NCI-H345 treated with DMSO at 0.1 percent for 48 hours (cell line): Measurements from ENCODE around the gene JARID2.
"Not testable (repeated sequence)": the region's sequence is repeated elsewhere in the genome, so short reads cannot be mapped to it uniquely, and the experiment has no call there.

Experiments
- DNase-seq: peaks from one replicate; lab custom pipeline; 2025; ENCODE audit not compliant: unreplicated experiment; lab: John Stamatoyannopoulos, UW

JARID2 gene

GRCh38 chr6:15533379-15534026 lies 287.6 kb downstream of the JARID2 start:
- DNase-seq = no peak

DNA sequence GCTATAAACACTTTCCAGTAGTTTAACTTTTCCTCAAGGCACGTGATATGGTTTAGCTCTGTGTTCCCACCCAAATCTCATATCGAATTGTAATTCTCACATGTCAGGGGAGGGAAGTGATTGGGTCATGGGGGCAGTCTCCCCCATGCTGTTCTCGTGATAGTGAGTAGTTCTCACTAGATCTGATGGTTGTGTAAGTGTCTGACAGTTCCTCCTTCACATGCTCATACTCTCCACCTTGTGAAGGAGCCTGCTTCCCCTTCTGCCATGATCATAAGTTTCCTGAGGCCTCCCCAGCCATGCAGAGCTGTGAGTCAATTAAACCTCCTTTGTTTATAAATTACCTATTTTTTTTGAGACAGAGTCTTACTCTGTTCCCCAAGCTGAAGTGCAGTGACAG lies 289.1 kb downstream of the JARID2 start:
- DNase-seq = no peak

GRCh38 chr6:15535495-15536197 lies 289.8 kb downstream of the JARID2 start:
- no peak for DNase-seq

- no peak for DNase-seq
Observed at GRCh38 chr6:15536198-15536955, 290.5 kb downstream of the JARID2 start.

DNA sequence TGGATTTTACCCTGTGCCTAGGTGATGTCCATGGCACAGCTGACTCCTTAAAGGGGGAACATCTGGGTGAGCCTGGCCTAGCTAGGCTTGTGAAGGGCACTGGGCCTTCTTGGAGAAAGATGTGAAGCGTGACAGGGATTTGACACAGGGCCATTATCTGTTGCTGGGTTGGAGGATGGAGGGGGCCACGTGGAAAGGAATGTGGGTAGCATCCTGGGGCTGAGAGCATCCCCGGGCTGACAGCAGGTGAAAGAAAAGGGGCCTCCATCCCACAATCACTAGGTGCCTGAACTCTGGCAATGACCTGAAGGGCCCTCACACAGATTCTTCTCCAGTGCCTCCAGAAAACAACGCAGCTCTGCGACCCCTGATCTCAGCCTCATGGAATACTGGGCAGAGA lies 292.2 kb downstream of the JARID2 start:
- DNase-seq = no peak

GRCh38 chr6:15538766-15539495 lies 293.1 kb downstream of the JARID2 start:
- no peak for DNase-seq

DNA sequence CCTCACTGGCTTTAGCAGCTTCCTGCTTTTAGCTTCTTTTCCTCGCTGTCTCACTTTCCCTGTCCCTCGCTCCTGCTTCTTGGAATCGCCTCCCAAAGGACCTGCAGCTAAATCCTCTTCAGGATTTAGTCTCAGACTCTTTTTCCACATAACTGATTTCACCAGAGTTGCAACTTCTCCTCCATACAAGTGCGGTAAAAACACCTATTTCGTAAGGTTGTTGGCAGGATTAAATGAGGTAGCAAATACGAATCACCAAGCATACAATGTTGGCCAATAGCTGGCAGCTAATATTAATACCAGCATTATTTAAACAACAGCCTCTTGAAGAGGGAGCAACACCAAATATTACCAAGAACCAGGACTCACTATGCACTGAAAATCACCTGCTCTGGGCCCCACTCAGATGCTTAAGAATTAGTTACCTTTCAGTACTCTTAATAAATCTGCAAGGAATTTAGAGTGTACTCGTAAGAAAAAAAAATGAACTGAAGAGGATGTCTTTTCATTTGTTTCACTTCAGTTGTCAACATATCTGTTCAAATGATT lies 293.9 kb downstream of the JARID2 start:
- DNase-seq = no peak

DNA sequence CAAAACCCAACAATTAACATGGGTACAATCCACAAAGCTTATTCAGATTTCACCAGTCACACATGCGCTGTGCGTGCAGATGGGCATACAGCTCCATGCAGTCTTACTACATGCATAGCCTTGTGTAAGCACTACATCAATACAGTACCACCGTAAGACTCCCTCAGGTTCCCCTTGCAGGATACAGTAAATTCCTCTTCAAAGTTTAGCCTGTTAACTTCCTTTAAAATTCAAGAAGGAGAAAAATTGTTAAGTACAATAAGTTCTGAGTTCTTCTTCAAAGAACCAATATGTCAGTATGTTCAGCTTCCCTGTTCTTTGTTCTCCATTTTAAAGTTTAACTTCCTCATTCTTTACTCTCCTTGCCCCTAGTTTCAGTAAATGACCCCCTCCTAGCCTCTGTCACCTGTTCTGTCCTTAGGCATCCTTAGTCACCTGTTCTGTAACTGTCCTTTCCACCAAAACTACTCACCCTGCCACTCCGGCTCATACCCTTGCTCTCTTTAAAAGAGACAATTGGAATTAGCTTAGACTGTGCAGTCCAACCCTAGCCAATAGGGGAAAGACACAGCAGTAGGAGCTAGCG lies 297.6 kb downstream of the JARID2 start:
- DNase-seq = not testable (repeated sequence)

DNA sequence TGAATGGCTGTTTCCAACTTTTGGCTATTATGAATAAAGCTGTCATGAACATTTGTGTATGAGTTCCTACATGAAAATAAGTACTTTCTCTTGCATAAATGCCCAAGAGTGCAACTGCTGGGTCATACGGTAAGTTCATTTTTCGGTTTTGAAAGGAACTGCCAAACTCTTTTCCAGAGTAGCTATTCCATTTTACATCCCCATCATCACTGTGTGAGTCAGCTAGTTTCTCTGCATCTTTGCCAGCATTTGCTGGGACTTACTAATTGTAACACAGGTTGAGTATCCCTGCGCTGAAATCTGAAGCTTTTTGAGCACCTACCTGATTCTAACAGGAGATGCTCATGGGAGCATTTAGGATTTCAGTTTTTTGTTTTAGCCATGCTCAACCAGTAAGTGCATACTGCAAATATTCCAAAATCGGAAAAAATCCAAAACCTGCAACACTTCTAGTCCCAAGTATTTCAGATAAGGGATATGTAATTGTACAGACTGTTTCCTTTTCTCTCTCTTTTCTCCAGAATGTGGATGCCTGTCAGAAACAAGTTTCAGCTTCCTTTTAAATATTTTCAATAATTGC lies 298.5 kb downstream of the JARID2 start:
- no peak for DNase-seq

DNA sequence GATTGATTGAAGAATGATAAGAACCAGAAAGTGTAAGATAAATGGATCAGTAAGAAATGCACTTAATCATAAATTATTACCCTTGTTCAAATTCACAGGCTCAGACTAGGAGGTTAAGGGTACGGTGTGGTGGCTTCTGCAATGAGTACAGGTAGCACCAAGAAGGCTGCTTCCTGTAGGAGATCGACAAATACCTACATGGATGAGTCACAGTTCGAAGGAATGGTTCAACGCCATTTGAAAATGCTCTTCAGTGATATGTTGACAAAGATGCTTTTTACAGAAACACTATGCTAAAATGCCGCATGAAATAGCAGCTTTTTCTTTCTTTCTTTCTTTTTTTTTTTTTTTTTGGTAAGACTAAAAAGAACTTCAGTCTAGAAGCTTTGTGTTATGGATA lies 300.7 kb downstream of the JARID2 start:
- DNase-seq = no peak

- DNase-seq = no peak
Observed at GRCh38 chr6:15547400-15547799, 301.5 kb downstream of the JARID2 start.

DNA sequence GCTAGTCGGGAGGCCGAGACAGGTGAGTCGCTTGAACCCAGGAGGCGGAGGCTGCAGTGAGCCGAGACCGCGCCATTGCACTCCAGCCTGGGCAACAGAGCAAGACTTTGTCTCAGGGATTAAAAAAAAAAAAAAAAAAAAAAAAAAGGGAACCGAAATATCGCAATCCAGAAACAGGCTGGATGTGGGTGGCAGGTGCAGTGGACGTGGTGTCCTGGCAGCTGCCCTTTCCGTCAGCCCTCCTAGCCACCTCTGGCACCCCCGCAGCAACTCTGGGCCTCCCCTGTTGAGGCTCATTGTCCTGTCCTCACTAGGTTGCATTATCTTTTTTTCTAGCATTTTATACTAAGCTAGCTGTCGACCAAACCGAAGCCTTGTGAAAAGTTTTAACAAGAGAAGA lies 303.5 kb downstream of the JARID2 start:
- no peak for DNase-seq

GRCh38 chr6:15550546-15551123 lies 304.8 kb downstream of the JARID2 start:
- DNase-seq = no peak

DNA sequence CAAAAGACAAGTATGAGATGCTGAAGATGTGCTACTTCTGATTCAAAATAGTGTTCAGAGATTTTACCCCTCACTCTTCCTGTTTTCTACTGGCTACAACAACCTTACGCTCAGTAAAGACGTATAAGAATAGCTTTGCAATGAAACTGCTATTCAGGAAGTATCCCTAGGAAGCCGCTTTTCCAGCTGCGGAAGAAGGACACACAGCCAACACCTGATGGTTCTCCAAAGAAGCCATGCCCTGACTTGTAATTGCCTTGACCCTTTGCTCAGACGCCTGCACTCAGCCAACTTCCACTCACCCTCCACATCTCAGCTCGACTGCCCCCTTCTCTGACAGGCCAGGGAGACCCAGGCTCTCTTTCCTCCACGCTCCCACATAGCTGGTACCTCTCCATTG lies 305.4 kb downstream of the JARID2 start:
- DNase-seq = no peak

- peak; percentile 15 for DNase-seq
Observed at GRCh38 chr6:15551798-15552197, 305.9 kb downstream of the JARID2 start.

GRCh38 chr6:15553031-15553430 lies 307.2 kb downstream of the JARID2 start:
- DNase-seq = no peak

DNA sequence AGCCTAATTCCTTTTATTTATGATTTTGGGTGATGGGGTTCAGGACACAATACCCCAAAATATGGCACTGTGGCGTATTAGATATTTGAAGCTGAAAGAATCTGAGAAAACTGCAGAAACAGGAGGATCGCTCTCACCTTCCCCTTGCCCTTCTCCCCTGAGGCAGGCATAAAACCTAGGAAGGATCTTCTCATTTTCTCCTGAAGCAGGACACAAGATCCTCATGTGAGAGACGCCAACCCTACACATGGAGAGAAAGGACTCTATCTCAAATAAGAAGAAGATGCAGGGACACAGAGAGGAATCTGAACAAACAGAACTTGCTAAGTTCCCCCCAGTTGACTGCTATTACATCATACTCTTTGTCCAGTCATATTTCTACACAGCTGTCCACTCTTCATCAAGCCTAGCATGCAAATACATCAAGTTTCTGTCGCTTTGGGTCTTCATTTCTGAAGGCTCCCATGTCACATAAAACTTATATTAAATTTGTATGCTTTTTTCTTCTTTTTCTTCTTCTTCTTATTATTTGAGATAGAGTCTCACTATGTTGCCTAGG lies 307.9 kb downstream of the JARID2 start:
- DNase-seq = no peak

DNA sequence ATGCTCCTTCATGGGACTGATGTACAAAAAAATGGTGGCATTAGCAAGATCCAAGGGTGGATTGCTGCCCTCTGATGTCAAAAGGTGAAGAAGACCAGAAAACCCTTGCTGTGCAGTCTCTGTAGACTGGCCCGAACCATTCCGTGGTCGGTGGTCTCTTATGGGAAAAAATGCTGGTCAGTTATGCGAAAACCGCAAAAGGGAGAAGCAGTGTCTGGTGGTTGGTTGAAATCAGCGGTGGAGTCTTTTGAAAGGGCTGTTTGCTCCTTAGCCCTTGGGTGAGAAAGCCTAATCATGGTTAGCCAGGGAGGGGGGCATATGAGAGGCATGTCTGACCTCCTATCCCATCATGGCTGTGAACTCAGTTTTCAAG lies 308.8 kb downstream of the JARID2 start:
- no peak for DNase-seq

GRCh38 chr6:15555101-15556038 lies 309.5 kb downstream of the JARID2 start:
- no peak for DNase-seq
